Natural killer cell (primary cell): Measurements from ENCODE around the gene YBEY. TPM values are rescaled to one million over a fixed set of nuclear protein-coding genes. Genes with fewer than 3 reads are reported as not detected.

Experiments used
- ATAC-seq, 3 donors: fragments of 150-1000 bp in 2 of 3; fragments of 200-7000 bp in 1 of 3; cut with Tn5 transposase; 1 replicate in 1 of 3; 2 replicates in 2 of 3; pipeline ENCODE4 v1.10.0; 2021; ENCODE audit warnings: mild to moderate bottlenecking in 2 of 3, moderate library complexity in 2 of 3
- DNase-seq, 2 donors: peaks; one replicate each; pipeline versions ENCODE4 v3.0.0 to v3.0.0-alpha.2; 2013 to 2021; ENCODE audit warnings: mixed read lengths in 1 of 2
- H3K27ac ChIP-seq: one replicate; pipeline ENCODE4 v1.5.1; 2013; ENCODE audit warnings: mild to moderate bottlenecking, low read length
- H3K27me3 ChIP-seq: one replicate; pipeline ENCODE4 v1.6.1; 2013; ENCODE audit warnings: low read length; ENCODE audit not compliant: control insufficient read depth, insufficient read depth
- H3K36me3 ChIP-seq: one replicate; pipeline ENCODE4 v1.6.1; 2013; ENCODE audit warnings: low read length; ENCODE audit not compliant: control insufficient read depth, insufficient read depth
- H3K4me1 ChIP-seq: one replicate; pipeline ENCODE4 v1.6.1; 2013; ENCODE audit warnings: low read length; ENCODE audit not compliant: control insufficient read depth, insufficient read depth
- H3K4me3 ChIP-seq: one replicate; pipeline ENCODE4 v1.5.1; 2013; ENCODE audit warnings: low read length
- H3K9me3 ChIP-seq: one replicate; pipeline ENCODE4 v1.6.1; 2013; ENCODE audit warnings: low read length; ENCODE audit not compliant: control insufficient read depth, insufficient read depth
- H3K27ac Mint-ChIP-seq, 2 donors: one replicate each; pipeline ENCODE4 v1.8.0; 2022; ENCODE audit warnings: mild to moderate bottlenecking in 2 of 2, mixed read lengths in 2 of 2, moderate library complexity in 1 of 2
- H3K27me3 Mint-ChIP-seq, 2 donors: one replicate each; pipeline ENCODE4 v1.8.0; 2022; ENCODE audit warnings: low read depth in 2 of 2, mixed read lengths in 2 of 2
- H3K36me3 Mint-ChIP-seq: one replicate; pipeline ENCODE4 v1.8.0; 2022; ENCODE audit warnings: mixed read lengths
- H3K4me1 Mint-ChIP-seq, 2 donors: one replicate each; pipeline ENCODE4 v1.8.0; 2022; ENCODE audit warnings: mixed read lengths in 2 of 2
- H3K4me3 Mint-ChIP-seq: one replicate; pipeline ENCODE4 v1.8.0; 2022; ENCODE audit warnings: mild to moderate bottlenecking, moderate library complexity, mixed read lengths
- H3K9me3 Mint-ChIP-seq, 2 donors: one replicate each; pipeline ENCODE4 v1.8.0; 2022; ENCODE audit warnings: mixed read lengths in 2 of 2
- CTCF ChIP-seq: fragments of 200-600 bp; IDR thresholded peaks from one replicate; pipeline ENCODE4 v1.8.0; 2022; ENCODE audit warnings: antibody characterized with exemption
- WGBS: methylation state at CpG from one replicate; pipeline ENCODE4 v1.1.7; 2013; ENCODE audit warnings: missing lambda C conversion rate; ENCODE audit not compliant: insufficient coverage; 5-methylcytosine and 5-hydroxymethylcytosine counted together
- intact Hi-C: fragments of 100-400 bp; cut with micrococcal nuclease; formaldehyde crosslinking; loops from one replicate; pipeline ENCODE4 v1.14.2; 2022
- total RNA-seq, 4 donors: library from RNA; stranded (reverse); fragments of 120-200 nt in 1 of 4; gene quantifications; one replicate each; pipeline versions ENCODE4 v1.2.3 to v1.2.4, GENCODE V29; 2013 to 2022

Gene YBEY
- total RNA-seq, 3 donors from 2014 or later (not counting 1 experiment from before 2014, with no cell fraction given), result 10.8 to 13.7 (median 12.7) TPM

- 94% methylated on average over 8 of the region's 8 CpGs for WGBS
- DNase-seq (no peak), ATAC-seq (no peak)
- Histone ChIP-seq H3K36me3 (peaks cover 85% of the 10 kb centered on the region), H3K27ac (no peak overlapping the region), H3K27me3 (no peaks in the 10 kb centered on the region), H3K4me1 (no peaks in the 10 kb centered on the region), H3K4me3 (no peak overlapping the region), H3K9me3 (no peaks in the 10 kb centered on the region)
- Mint-ChIP-seq H3K27me3 (no peaks in the 10 kb centered on the region), H3K4me3 (no peak overlapping the region), H3K4me1 (peaks cover 6 to 7% of the 10 kb centered on the region in 2 donors), H3K36me3 (peaks cover 38% of the 10 kb centered on the region), H3K9me3 (no peaks in the 10 kb centered on the region), H3K27ac (peak overlapping the region; percentile 61 to 72)
- TF ChIP-seq CTCF, result no peak
- intact Hi-C loops, result no loop called here
Observed at GRCh38 chr21:46243325-46243724, 42.8 kb upstream of the YBEY start.

- H3K36me3 Mint-ChIP-seq, result peaks cover 32% of the 10 kb centered on the region
- H3K4me1 ChIP-seq, result no peaks in the 10 kb centered on the region
- H3K27ac Mint-ChIP-seq, result peak overlapping the region in 1 of 2 donors; percentile 72
- peak in 1 of 3 donors; percentile 65 for ATAC-seq
- WGBS, result 68% methylated on average over 3 of the region's 3 CpGs
- no peak overlapping the region for H3K27ac ChIP-seq
- no peak for TF ChIP-seq CTCF
- peaks cover 82% of the 10 kb centered on the region for H3K36me3 ChIP-seq
- no peaks in the 10 kb centered on the region for H3K9me3 ChIP-seq
- H3K4me3 Mint-ChIP-seq, result no peak overlapping the region
- DNase-seq, result no peak
- H3K27me3 ChIP-seq, result no peaks in the 10 kb centered on the region
- intact Hi-C loops, result no loop called here
- H3K4me3 ChIP-seq, result no peak overlapping the region
- no peaks in the 10 kb centered on the region for H3K27me3 Mint-ChIP-seq
- no peaks in the 10 kb centered on the region for H3K9me3 Mint-ChIP-seq
- peaks cover 6 to 7% of the 10 kb centered on the region in 2 donors for H3K4me1 Mint-ChIP-seq
Observed at GRCh38 chr21:46243960-46244361, 42.2 kb upstream of the YBEY start.

- no peak for TF ChIP-seq CTCF
- no peaks in the 10 kb centered on the region for H3K4me1 ChIP-seq
- ATAC-seq (no peak), DNase-seq (no peak)
- Mint-ChIP-seq H3K27me3 (no peaks in the 10 kb centered on the region), H3K36me3 (peaks cover 29% of the 10 kb centered on the region), H3K9me3 (no peaks in the 10 kb centered on the region), H3K4me3 (no peak overlapping the region), H3K27ac (no peak overlapping the region), H3K4me1 (peaks cover 8% of the 10 kb centered on the region in 2 donors)
- H3K9me3 ChIP-seq, result no peaks in the 10 kb centered on the region
- H3K4me3 ChIP-seq, result no peak overlapping the region
- no peak overlapping the region for H3K27ac ChIP-seq
- peaks cover 83% of the 10 kb centered on the region for H3K36me3 ChIP-seq
- 96% methylated on average over 8 of the region's 8 CpGs for WGBS
- no peaks in the 10 kb centered on the region for H3K27me3 ChIP-seq
- intact Hi-C loops, result no loop called here
Observed at GRCh38 chr21:46244602-46245001, 41.5 kb upstream of the YBEY start.

- WGBS, result 73% methylated on average over 3 of the region's 3 CpGs
- intact Hi-C loops, result no loop called here
- H3K36me3 Mint-ChIP-seq, result peaks cover 32% of the 10 kb centered on the region
Observed at GRCh38 chr21:46245213-46245915, 40.8 kb upstream of the YBEY start.

More at GRCh38 chr21:46245213-46245915, 40.8 kb upstream of the YBEY start:
- Histone ChIP-seq H3K27me3 (no peaks in the 10 kb centered on the region), H3K4me1 (peaks cover 1% of the 10 kb centered on the region), H3K27ac (no peak overlapping the region), H3K4me3 (no peak overlapping the region), H3K9me3 (no peaks in the 10 kb centered on the region), H3K36me3 (peaks cover 85% of the 10 kb centered on the region)
- no peak for DNase-seq
- H3K27ac Mint-ChIP-seq, result peak overlapping the region in 1 of 2 donors; percentile 8
- no peak for ATAC-seq
- no peak overlapping the region for H3K4me3 Mint-ChIP-seq
- TF ChIP-seq CTCF, result no peak
- peaks cover 16% of the 10 kb centered on the region in 2 donors for H3K4me1 Mint-ChIP-seq
- no peaks in the 10 kb centered on the region for H3K27me3 Mint-ChIP-seq
- H3K9me3 Mint-ChIP-seq, result no peaks in the 10 kb centered on the region
